Measurements from ENCODE around the gene SORBS1. TPM values are rescaled to one million over a fixed set of nuclear protein-coding genes. Genes with fewer than 3 reads are reported as not detected.

The SORBS1 gene
- total and polyA plus RNA-seq, 3 experiments from 2014 or later: 0.28 to 1.7 (median 0.92) TPM

- H3K4me3 Mint-ChIP-seq: no peak overlapping the region
Observed at GRCh38 chr10:95572131-95572820, 11.1 kb upstream of the SORBS1 start.

DNA sequence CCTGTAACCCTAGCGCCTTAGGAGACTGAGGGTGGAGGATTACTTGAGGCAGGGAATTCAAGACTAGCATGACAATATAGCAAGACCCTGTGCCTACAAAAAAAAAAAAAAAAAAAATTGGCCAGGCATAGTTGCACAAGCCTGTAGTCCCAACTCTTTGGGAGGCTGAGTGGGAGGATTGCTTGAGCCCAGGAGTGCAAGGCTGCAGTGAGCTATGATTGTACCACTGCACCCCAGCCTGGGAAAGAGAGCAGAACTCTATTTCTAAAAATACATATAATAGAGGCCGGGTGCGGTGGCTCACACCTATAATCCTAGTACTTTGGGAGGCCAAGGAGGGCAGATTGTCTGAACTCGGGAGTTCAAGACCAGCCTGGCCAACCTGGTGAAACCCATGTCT is 10.2 kb upstream of the SORBS1 start:
- CTCF ChIA-PET: no interaction called here
- H3K36me3 ChIP-seq (ENCODE audit: insufficient read depth, low read length): no peaks in the 10 kb centered on the region
- H3K4me3 ChIP-seq (ENCODE audit: low read length): no peak overlapping the region
- no peaks in the 10 kb centered on the region for H3K4me1 ChIP-seq (ENCODE audit: insufficient read depth, low read length)
- POLR2A ChIA-PET: no interaction called here
- no peaks in the 10 kb centered on the region for H3K4me1 Mint-ChIP-seq
- no peak overlapping the region for H3K4me3 Mint-ChIP-seq
- no peaks in the 10 kb centered on the region for H3K36me3 Mint-ChIP-seq
- peaks cover 11 to 26% of the 10 kb centered on the region in 2 donors for H3K27me3 Mint-ChIP-seq
- no peaks in the 10 kb centered on the region for H3K27me3 ChIP-seq (ENCODE audit: insufficient read depth, low read length, poor library complexity, severe bottlenecking)
- H3K27ac ChIP-seq (ENCODE audit: low read depth, low read length): no peak overlapping the region
- H3K9me3 ChIP-seq (ENCODE audit: low read length): no peaks in the 10 kb centered on the region
- H3K9me3 Mint-ChIP-seq: no peaks in the 10 kb centered on the region
- H3K27ac Mint-ChIP-seq: no peak overlapping the region
- DNase-seq: no peak

More at GRCh38 chr10:95572131-95572820, 11.1 kb upstream of the SORBS1 start:
- ChIA-PET POLR2A (no interaction called here), CTCF (no interaction called here)
- H3K4me1 Mint-ChIP-seq: no peaks in the 10 kb centered on the region
- no peak overlapping the region for H3K4me3 ChIP-seq (ENCODE audit: low read length)
- H3K9me3 Mint-ChIP-seq: no peaks in the 10 kb centered on the region
- no peaks in the 10 kb centered on the region for H3K9me3 ChIP-seq (ENCODE audit: low read length)
- no peaks in the 10 kb centered on the region for H3K36me3 Mint-ChIP-seq
- peaks cover 11 to 26% of the 10 kb centered on the region in 2 donors for H3K27me3 Mint-ChIP-seq
- no peaks in the 10 kb centered on the region for H3K4me1 ChIP-seq (ENCODE audit: insufficient read depth, low read length)
- no peaks in the 10 kb centered on the region for H3K27me3 ChIP-seq (ENCODE audit: insufficient read depth, low read length, poor library complexity, severe bottlenecking)
- H3K27ac ChIP-seq (ENCODE audit: low read depth, low read length): no peak overlapping the region
- no peaks in the 10 kb centered on the region for H3K36me3 ChIP-seq (ENCODE audit: insufficient read depth, low read length)
- DNase-seq: no peak
- H3K27ac Mint-ChIP-seq: no peak overlapping the region

DNA sequence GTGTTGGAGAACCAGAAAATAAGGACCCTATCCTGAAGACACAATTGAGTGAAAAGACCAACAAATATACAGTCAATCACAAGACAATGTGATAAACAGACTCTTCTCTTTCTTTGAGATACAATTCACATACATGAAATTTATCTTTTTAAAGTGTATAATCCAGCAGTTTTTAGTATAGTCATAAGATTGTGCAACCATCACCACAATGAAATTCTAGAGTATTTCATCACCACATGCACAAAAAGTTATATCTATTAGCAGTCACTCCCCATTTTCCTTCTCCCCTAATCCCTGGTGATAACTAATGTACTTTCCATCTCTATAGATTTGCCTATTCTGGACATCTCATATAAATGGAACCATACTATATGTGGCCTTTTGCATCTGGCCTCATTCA is 8.2 kb upstream of the SORBS1 start:
- Histone ChIP-seq H3K27ac (ENCODE audit: low read depth, low read length) (no peak overlapping the region), H3K4me1 (ENCODE audit: insufficient read depth, low read length) (no peaks in the 10 kb centered on the region), H3K4me3 (ENCODE audit: low read length) (no peak overlapping the region), H3K9me3 (ENCODE audit: low read length) (no peaks in the 10 kb centered on the region), H3K27me3 (ENCODE audit: insufficient read depth, low read length, poor library complexity, severe bottlenecking) (no peaks in the 10 kb centered on the region), H3K36me3 (ENCODE audit: insufficient read depth, low read length) (no peaks in the 10 kb centered on the region)
- Mint-ChIP-seq H3K4me3 (no peak overlapping the region), H3K27me3 (peaks cover 9 to 22% of the 10 kb centered on the region in 2 donors), H3K36me3 (no peaks in the 10 kb centered on the region), H3K9me3 (no peaks in the 10 kb centered on the region), H3K27ac (no peak overlapping the region), H3K4me1 (no peaks in the 10 kb centered on the region)
- ChIA-PET CTCF (no interaction called here), POLR2A (no interaction called here)
- DNase-seq: no peak

- Mint-ChIP-seq H3K4me1 (no peaks in the 10 kb centered on the region), H3K27me3 (peaks cover 3 to 12% of the 10 kb centered on the region in 2 donors), H3K36me3 (no peaks in the 10 kb centered on the region), H3K9me3 (no peaks in the 10 kb centered on the region), H3K4me3 (no peak overlapping the region), H3K27ac (peak overlapping the region in 2 of 8 donors; percentile 0 to 4)
- H3K36me3 ChIP-seq (ENCODE audit: insufficient read depth, low read length): no peaks in the 10 kb centered on the region
- no peaks in the 10 kb centered on the region for H3K9me3 ChIP-seq (ENCODE audit: low read length)
- CTCF ChIA-PET: interaction anchor here (0.8 kb wide), 1 partner anchor 11 kb away, joined by 3 read pairs; no protein-coding TSS in a partner anchor
- H3K27me3 ChIP-seq (ENCODE audit: insufficient read depth, low read length, poor library complexity, severe bottlenecking): no peaks in the 10 kb centered on the region
- H3K4me3 ChIP-seq (ENCODE audit: low read length): no peak overlapping the region
- no peak for DNase-seq
- no peaks in the 10 kb centered on the region for H3K4me1 ChIP-seq (ENCODE audit: insufficient read depth, low read length)
- H3K27ac ChIP-seq (ENCODE audit: low read depth, low read length): no peak overlapping the region
- POLR2A ChIA-PET: no interaction called here
Observed at GRCh38 chr10:95567903-95568630, 6.9 kb upstream of the SORBS1 start.

DNA sequence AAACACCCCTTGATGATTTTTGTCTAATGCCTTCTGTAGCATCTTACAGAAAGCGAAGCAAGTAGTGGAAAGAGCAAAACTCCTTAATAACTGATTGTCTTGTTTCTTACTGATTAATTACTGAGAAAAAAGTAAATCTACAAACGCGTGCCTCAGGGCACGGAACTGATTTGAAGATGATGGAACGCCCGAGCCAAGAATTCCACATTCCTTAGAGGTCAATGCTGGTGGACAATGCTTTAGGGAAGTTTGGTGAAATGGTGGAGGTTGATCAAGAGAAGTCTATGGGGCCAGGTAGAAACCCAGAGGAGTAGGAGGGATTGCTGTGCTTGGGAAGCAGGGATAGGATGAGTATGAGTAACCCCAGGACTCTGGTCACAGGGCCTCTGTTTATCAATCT is 5.0 kb upstream of the SORBS1 start:
- Mint-ChIP-seq H3K27me3 (peaks cover 3 to 7% of the 10 kb centered on the region in 2 donors), H3K4me3 (no peak overlapping the region), H3K9me3 (no peaks in the 10 kb centered on the region), H3K27ac (peak overlapping the region in 1 of 8 donors; percentile 78), H3K4me1 (peaks cover 3 to 8% (median 6%) of the 10 kb centered on the region in 3 donors), H3K36me3 (peaks cover 0 to 1% (median 0%) of the 10 kb centered on the region in 3 donors)
- H3K9me3 ChIP-seq (ENCODE audit: low read length): no peaks in the 10 kb centered on the region
- H3K4me3 ChIP-seq (ENCODE audit: low read length): no peak overlapping the region
- peaks cover 5% of the 10 kb centered on the region for H3K4me1 ChIP-seq (ENCODE audit: insufficient read depth, low read length)
- POLR2A ChIA-PET: no interaction called here
- CTCF ChIA-PET: no interaction called here
- no peaks in the 10 kb centered on the region for H3K27me3 ChIP-seq (ENCODE audit: insufficient read depth, low read length, poor library complexity, severe bottlenecking)
- no peak for DNase-seq
- H3K27ac ChIP-seq (ENCODE audit: low read depth, low read length): no peak overlapping the region
- H3K36me3 ChIP-seq (ENCODE audit: insufficient read depth, low read length): no peaks in the 10 kb centered on the region

DNA sequence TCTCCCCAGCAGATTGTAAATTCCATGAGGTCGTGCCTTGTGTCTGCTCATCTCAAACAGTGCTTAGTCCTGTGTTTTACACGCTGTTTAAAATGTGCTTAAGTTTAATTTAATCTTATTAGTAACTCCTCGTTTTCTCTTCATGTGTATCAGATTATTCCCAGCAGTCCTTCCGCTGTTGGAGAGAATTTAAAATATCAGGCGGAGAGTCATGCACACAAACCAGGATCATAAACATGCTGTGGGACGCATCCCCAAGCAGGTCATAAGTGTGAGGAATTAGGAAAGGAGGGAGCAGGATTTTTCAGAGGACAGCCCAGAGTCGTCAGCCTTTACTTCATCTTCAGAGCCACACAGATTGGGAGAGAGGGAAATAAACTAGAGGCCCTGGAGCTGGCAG is 4.2 kb upstream of the SORBS1 start:
- peaks cover 3 to 5% of the 10 kb centered on the region in 2 donors for H3K27me3 Mint-ChIP-seq
- no peak for DNase-seq
- ChIA-PET CTCF (no interaction called here), POLR2A (no interaction called here)
- Histone ChIP-seq H3K27me3 (ENCODE audit: insufficient read depth, low read length, poor library complexity, severe bottlenecking) (no peaks in the 10 kb centered on the region), H3K4me1 (ENCODE audit: insufficient read depth, low read length) (peaks cover 6% of the 10 kb centered on the region), H3K9me3 (ENCODE audit: low read length) (no peaks in the 10 kb centered on the region), H3K36me3 (ENCODE audit: insufficient read depth, low read length) (no peaks in the 10 kb centered on the region), H3K27ac (ENCODE audit: low read depth, low read length) (no peak overlapping the region), H3K4me3 (ENCODE audit: low read length) (no peak overlapping the region)
- H3K4me1 Mint-ChIP-seq: peaks cover 4 to 13% (median 12%) of the 10 kb centered on the region in 3 donors
- H3K27ac Mint-ChIP-seq: no peak overlapping the region
- H3K36me3 Mint-ChIP-seq: peaks cover 0 to 6% (median 1%) of the 10 kb centered on the region in 3 donors
- H3K4me3 Mint-ChIP-seq: no peak overlapping the region
- H3K9me3 Mint-ChIP-seq: no peaks in the 10 kb centered on the region

DNA sequence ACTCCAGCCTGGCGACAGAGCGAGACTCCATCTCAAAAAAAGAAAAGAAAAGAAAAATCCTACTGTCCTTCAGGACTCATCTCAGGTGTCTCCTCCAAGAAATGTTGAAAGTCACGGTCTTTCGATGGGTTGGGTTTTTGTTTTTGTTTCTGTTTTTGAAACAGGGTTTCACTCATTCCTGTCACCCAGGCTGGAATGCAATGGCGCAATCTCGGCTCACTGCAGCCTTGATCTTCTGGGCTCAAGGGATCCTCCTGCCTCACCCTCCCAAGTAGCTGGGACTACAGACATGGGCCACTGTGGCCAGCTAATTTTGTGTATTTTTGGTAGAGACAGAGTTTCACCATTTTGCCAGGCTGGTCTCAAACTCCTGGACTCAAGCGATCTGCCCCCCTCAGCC is 3.1 kb upstream of the SORBS1 start:
- H3K4me3 ChIP-seq (ENCODE audit: low read length): no peak overlapping the region
- Mint-ChIP-seq H3K4me3 (no peak overlapping the region), H3K27me3 (peaks cover 3 to 4% of the 10 kb centered on the region in 2 donors), H3K27ac (no peak overlapping the region), H3K9me3 (no peaks in the 10 kb centered on the region), H3K4me1 (peaks cover 7 to 20% (median 15%) of the 10 kb centered on the region in 3 donors), H3K36me3 (peaks cover 0 to 6% (median 1%) of the 10 kb centered on the region in 3 donors)
- no peak overlapping the region for H3K27ac ChIP-seq (ENCODE audit: low read depth, low read length)
- H3K9me3 ChIP-seq (ENCODE audit: low read length): no peaks in the 10 kb centered on the region
- no peak for DNase-seq
- no peaks in the 10 kb centered on the region for H3K27me3 ChIP-seq (ENCODE audit: insufficient read depth, low read length, poor library complexity, severe bottlenecking)
- CTCF ChIA-PET: no interaction called here
- H3K36me3 ChIP-seq (ENCODE audit: insufficient read depth, low read length): no peaks in the 10 kb centered on the region
- POLR2A ChIA-PET: no interaction called here
- peaks cover 9% of the 10 kb centered on the region for H3K4me1 ChIP-seq (ENCODE audit: insufficient read depth, low read length)

- H3K27ac Mint-ChIP-seq: no peak overlapping the region
- peaks cover 9% of the 10 kb centered on the region for H3K4me1 ChIP-seq (ENCODE audit: insufficient read depth, low read length)
- no peaks in the 10 kb centered on the region for H3K27me3 ChIP-seq (ENCODE audit: insufficient read depth, low read length, poor library complexity, severe bottlenecking)
- no peaks in the 10 kb centered on the region for H3K9me3 ChIP-seq (ENCODE audit: low read length)
- no peaks in the 10 kb centered on the region for H3K36me3 ChIP-seq (ENCODE audit: insufficient read depth, low read length)
- H3K36me3 Mint-ChIP-seq: peaks cover 0 to 6% (median 1%) of the 10 kb centered on the region in 3 donors
- CTCF ChIA-PET: no interaction called here
- H3K4me3 Mint-ChIP-seq: peak overlapping the region in 5 of 7 donors; percentile 81 to 99 (median 90)
- H3K4me1 Mint-ChIP-seq: peaks cover 7 to 20% (median 15%) of the 10 kb centered on the region in 3 donors
- POLR2A ChIA-PET: no interaction called here
- DNase-seq: no peak
- no peak overlapping the region for H3K4me3 ChIP-seq (ENCODE audit: low read length)
- no peaks in the 10 kb centered on the region for H3K9me3 Mint-ChIP-seq
- no peak overlapping the region for H3K27ac ChIP-seq (ENCODE audit: low read depth, low read length)
- H3K27me3 Mint-ChIP-seq: peaks cover 2 to 6% of the 10 kb centered on the region in 2 donors
Observed at GRCh38 chr10:95562341-95562965, 1.3 kb upstream of the SORBS1 start.

Data from CD8-positive, alpha-beta memory T cell (primary cell).